NCI-H748 treated with DMSO at 0.1 percent for 48 hours (cell line): Measurements from ENCODE around the gene EIF1AD.
A peak's percentile ranks its signal among the peaks of the same experiment; 100 is the strongest.
"Not testable (repeated sequence)": the region's sequence is repeated elsewhere in the genome, so short reads cannot be mapped to it uniquely, and the experiment has no call there.

Experiments used
- DNase-seq: peaks from one replicate; lab custom pipeline; 2025; lab: John Stamatoyannopoulos, UW

The EIF1AD gene

GRCh38 chr11:66022401-66023185 lies 20.6 kb upstream of the EIF1AD start:
- peak; percentile 40 for DNase-seq

DNA sequence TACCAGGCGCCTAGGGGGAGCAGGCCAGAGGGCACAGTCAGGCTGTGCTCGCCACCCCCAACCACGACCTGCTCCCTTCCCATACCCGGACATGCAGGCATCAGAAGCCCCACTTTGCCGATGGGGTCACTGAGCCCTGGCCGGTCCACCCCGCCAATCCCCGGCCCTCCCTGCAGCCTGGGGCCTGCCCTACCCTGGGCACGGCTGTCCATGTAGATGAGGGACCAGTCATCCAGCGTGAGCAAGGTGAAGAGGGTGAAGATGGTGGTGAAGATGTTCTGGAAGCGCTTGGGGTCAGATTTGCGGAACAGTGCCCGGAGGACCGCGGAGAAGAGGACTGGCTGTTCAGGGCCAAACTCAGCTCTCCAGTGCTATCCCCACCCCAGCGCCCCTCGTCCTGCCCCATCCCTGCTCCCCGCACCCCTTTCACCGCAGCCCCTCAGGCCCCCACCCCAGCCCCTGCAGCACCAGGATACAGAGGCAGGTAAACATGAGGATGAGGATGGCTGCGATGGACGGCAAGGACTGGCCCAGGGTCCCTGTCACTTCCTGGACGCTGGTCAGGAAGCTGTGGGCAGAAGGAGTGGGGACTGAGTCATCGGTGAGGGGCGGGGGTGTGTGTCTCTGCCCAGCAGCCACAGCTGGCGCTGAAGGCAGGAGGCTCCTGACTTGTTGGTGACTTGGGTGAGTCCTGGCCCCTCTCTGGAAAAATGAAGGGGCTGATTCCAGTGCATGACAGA lies 18.8 kb upstream of the EIF1AD start:
- DNase-seq = no peak

- DNase-seq = no peak
These were observed 18.3 kb upstream of the EIF1AD start for GRCh38 chr11:66020212-66020611.

GRCh38 chr11:66017321-66017720 lies 15.4 kb upstream of the EIF1AD start:
- DNase-seq = no peak

- no peak for DNase-seq
These were observed 14.8 kb upstream of the EIF1AD start for GRCh38 chr11:66016793-66017177.

DNA sequence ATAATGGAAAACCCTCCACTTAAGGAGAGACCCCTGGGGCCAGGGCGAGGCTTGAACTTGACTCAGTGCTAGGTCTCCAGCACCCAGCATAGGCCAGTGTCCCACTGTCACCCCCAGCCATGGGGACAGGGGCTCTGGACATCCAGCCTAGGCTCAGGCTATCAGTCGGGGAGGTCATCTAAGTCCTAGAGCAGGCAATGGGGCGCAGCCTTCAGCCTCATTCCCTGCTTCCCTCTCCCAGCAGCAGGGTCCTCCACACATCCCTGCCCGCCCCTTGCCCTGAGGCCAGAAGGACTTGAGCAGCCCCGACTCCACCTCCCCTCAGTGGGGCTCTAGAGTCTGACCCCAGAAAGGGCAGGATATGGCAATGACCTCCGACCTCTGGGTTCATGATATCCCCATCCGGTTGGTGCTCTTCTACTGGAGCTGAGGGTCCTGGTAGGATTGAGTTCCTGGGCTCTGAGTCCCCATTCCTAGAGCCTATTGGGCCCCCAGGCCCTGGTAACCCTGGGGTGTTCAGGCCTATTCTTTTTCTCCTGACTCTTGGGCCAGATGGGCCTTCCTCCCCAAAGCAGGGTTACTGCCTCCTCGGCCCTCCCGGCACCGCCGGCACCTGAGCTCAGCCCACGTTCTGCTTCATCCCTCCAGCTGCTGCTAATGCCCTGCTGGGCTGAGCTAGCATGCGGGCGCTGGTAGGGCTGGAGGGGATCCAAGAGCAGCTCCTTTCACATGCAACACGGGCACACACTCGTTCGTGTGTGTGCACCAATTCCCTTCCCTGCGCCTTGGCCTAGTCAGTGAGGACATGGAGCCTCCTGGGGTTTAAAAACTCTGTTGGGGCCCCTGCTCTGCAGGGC lies 14.2 kb upstream of the EIF1AD start:
- no peak for DNase-seq

DNA sequence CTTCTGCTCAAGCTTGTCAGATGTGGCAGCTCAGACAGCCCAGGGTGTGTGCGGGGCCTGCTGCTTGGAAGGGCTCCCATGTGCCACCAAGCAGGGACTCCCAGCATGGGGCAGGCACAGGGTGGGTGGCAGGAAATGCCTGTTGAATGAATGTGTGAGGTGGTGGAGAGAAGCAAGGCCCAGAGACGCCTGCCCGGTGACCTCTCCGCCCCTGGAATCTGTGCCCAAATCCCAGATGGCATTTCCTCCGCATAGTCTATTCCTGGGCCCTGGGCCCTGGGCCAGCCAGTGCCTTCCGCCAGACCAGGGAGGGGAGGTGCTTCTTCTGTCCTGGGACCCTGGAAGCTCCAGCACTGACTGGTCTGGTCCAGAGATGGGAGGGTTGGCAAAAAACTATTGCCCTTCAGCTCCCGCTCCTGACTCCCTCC lies 13.5 kb upstream of the EIF1AD start:
- no peak for DNase-seq

- no peak for DNase-seq
These were observed 13.0 kb upstream of the EIF1AD start for GRCh38 chr11:66014804-66015453.

DNA sequence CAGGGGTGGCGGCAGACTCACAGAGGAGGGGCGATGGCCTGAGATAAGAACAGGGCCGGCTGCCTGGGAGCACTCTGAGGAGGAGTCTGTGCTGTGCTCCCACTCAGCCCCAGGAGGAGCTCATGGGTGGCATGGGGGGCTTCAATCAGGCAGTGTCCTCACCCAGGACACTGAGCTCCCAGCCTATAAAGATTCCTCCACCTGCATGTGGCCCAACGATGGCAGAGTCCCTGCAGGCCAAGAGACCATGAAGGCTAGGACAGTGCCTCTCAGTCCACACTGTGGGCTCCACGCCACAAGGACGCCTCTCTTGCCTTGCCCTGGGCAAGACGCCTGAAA lies 11.8 kb upstream of the EIF1AD start:
- no peak for DNase-seq

DNA sequence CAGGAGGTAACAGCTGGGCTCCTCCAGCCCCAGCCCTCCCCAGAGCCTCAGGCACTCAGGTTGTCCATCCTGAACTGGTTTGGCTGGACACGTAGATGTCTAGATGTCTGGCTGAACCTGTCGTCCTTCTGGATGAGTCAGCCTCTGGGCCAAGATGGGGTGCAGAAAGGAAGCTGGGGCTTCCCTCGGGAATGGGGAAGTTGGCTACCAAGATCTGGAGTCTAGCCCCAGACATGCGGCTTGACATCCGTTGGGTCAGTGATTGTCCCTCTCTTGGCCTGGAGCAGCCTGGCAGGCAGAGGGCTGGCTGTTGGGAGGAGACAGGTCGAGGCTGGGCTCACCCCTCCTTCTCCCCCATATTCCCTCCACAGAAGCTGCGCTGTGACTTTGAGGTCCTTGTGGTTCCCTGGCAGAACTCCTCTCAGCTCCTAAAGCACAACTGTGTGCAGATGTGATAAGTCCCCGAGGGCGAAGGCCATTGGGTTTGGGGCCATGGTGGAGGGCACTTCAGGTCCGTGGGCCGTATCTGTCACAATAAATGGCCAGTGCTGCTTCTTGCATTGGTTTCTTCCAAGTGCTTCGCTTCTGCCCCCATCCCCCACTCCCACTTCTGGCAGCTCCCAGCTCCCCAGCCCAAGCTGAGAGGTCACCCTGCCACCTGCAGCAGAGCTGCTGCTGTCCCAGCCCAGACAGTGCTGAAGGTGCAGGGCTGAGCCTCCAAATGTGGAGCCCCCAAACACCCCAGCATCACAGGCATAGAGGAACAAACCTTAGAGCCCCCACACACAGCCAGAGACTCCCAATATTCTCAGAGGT lies 11.2 kb upstream of the EIF1AD start:
- DNase-seq = no peak

DNA sequence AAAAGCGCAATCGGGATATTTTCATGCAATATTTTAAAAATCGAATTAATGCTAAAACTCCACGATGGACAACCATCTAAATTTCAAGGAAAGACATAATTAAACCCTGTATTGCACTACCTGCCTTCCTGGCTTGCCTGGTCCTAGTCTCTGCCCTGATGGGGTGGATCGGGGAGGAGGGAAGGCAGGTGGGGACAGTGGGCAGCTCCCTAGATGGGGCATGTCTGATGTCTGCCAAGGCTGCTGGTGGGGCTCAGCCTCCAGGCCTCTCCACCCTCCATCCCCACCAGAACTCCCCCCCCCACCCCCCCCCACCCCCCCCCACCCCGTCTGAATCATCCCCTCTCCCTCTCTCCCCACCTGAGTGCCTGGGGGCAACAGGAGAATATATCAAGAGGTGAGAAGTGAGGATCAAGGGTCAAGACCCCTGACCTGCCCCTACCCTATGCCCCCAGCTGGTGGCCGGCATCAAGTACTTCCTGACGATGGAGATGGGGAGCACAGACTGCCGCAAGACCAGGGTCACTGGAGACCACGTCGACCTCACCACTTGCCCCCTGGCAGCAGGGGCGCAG lies 10.5 kb upstream of the EIF1AD start:
- no peak for DNase-seq

DNA sequence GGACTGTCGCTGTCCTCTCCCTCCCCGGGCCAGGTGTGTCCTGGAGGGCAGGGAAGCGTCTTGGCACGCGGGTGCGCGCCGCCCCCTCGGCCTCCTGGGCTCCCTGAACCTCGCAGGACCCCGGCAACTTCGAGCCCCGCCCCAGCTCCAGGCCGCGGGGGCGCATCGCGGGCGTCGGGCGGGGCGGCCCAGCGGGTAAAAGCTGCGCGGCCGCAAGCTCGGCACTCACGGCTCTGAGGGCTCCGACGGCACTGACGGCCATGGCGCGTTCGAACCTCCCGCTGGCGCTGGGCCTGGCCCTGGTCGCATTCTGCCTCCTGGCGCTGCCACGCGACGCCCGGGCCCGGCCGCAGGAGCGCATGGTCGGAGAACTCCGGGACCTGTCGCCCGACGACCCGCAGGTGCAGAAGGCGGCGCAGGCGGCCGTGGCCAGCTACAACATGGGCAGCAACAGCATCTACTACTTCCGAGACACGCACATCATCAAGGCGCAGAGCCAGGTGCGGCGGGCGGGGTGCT lies 9.9 kb upstream of the EIF1AD start, which contains the start of gene CST6:
Gene CST6, plus strand, starts transcription at position 224 of the 519 bp plus-strand sequence. Its CDS starts 37 bp downstream, at position 261.
- DNase-seq = no peak

GRCh38 chr11:66011239-66011784 lies 9.4 kb upstream of the EIF1AD start:
- no peak for DNase-seq

GRCh38 chr11:66010036-66010435 lies 8.1 kb upstream of the EIF1AD start:
- not testable (repeated sequence) for DNase-seq

DNA sequence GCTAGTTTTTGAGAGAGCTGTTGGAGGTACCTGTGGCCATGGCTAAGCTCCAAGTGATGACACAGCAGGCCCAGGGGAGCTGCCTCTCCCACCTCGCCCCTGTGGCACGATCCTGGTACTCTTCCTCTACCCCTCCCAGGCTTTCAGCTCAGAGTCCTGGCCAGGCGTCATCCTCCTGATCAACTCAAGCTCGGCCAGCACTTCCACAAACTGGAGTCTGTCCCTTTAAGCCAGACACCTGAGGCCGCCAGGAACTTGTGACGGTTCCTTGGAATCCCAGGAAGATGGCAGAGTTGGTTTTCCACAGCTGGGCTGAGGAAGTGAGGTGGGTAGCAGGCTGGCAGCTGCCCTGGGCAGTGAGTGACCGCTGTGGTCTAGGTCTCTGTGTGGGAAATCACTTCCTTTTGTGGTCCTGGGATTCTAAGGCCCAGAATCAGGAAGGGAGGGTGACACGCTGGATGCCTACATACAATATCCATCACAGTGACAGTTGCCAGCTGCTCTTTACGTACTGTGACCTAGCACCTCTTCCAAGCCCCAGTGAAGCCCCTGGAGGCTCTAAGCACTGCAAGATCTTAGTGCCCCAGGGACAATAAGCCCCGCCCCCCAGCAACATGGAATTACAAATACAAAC lies 6.6 kb upstream of the EIF1AD start:
- no peak for DNase-seq

- DNase-seq = no peak
These were observed 6.1 kb upstream of the EIF1AD start for GRCh38 chr11:66008095-66008467.

DNA sequence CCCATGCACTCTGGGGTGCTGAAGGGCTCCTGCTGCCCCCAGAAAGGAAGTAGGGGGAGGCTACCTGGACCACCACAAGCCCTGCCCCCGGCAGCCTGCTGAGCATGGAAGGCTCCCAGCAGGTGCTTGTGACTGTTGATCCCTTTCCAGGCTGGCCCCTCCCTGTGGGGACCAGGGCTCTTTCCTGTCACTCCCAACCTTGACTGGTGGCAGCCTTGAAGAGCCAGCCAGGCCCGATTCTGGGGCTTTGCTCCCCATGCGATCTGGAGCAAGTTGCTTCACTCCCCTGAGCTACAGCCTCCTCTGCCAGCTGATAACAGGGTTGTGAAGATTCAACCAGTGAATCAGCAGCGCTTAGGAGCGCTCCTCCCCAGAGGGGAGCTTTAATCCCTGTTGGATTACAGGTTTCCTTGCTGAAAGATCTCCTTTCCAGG lies 5.3 kb upstream of the EIF1AD start:
- DNase-seq = no peak

GRCh38 chr11:66006891-66007176 lies 4.9 kb upstream of the EIF1AD start:
- DNase-seq = no peak

DNA sequence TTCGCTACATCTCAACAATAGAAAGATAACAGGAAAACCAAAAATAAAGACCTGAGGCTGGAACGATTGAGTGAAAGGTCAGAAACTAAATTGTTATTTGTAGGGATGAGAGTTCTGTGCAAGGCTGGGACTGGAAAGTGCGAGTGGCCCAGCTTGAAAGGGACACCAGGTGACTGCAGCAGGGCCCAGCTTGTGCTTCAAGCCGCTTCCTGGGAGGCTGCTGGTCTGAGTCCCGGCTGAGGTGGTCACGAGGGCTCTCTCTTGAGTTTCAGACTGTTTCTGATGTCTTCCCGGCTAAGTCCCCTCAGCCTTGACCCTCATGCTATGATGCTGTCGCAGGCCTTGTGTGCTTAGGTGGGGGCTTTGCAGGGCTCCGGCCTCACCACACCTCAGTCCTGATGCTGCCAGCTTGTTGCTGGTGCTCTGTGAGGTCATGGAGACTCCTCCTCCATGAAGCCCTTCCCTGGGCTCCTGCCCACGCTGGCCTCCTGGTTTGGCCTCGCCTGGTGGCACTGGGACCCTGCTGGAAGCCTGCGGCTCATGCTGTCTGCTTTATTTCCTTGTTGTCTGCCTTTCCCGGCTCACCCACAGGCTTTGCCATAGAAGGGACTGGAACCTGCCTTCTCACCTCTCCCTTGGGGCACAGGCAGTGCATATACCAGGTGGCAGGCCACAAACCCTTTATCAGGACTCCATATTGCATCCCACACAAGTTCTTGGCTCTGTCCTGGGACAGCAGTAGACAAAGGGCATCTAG lies 4.4 kb upstream of the EIF1AD start:
- no peak for DNase-seq
